ENCODE data around the gene RBM28. TPM values are rescaled to one million over a fixed set of nuclear protein-coding genes. Genes with fewer than 3 reads are reported as not detected.

RBM28 gene
- total RNA-seq, 1 experiment from 2014 or later, result 45.3 TPM

GRCh38 chr7:128387216-128388144, 43.8 kb upstream of the RBM28 start:
- H3K4me1 ChIP-seq (ENCODE audit: insufficient read depth, low read length), result no peaks in the 10 kb centered on the region
- ATAC-seq, result peak; percentile 78
- H3K27ac ChIP-seq (ENCODE audit: low read length), result no peak overlapping the region
- no peak overlapping the region for H3K4me2 ChIP-seq (ENCODE audit: low read length)
- CTCF ChIA-PET, result interaction anchor here (0.6 to 2.4 kb wide), 5 partner anchors 17 to 72 kb away, joined by 3 to 80 read pairs (median 4); no protein-coding TSS in a partner anchor
- intact Hi-C loops (cut with micrococcal nuclease), result loop anchor here (1.0 kb wide), 1 partner anchor 40 kb away; no protein-coding TSS in a partner anchor
- no peak overlapping the region for H3K4me3 ChIP-seq (ENCODE audit: low read length)
- POLR2A ChIA-PET (ENCODE audit: unreplicated experiment), result no interaction called here
- no TSS peak for BruUV-seq (replicated peaks)
- no peaks in the 10 kb centered on the region for H3F3A ChIP-seq (ENCODE audit: low read length, unreplicated experiment)
- no peak overlapping the region for H3K9ac ChIP-seq (ENCODE audit: low read length)
- no peaks in the 10 kb centered on the region for H3K9me2 ChIP-seq (replicated peaks; ENCODE audit: low read length)
- no peaks in the 10 kb centered on the region for H3K36me3 ChIP-seq (ENCODE audit: low read depth, low read length)
- H4K20me1 ChIP-seq (ENCODE audit: low read length), result no peaks in the 10 kb centered on the region
- TF ChIP-seq CTCF (conservative IDR thresholded peaks at IDR 0.05; ENCODE audit: low read depth, low read length) (peak; percentile 86), EZH2phosphoT487 (IDR thresholded peaks at IDR 0.05; ENCODE audit: borderline replicate concordance, low read length) (no peak), EZH2 (IDR thresholded peaks at IDR 0.05; ENCODE audit: low read length, unreplicated experiment) (no peak)
- DNase-seq, result peak; percentile 80
- H3K79me2 ChIP-seq (ENCODE audit: low read length), result no peaks in the 10 kb centered on the region
- H2AFZ ChIP-seq (ENCODE audit: low read length), result no peak overlapping the region
- H3K9me3 ChIP-seq (ENCODE audit: low read length), result no peaks in the 10 kb centered on the region
- H3K27me3 ChIP-seq (ENCODE audit: low read length), result no peaks in the 10 kb centered on the region

- H3K9ac ChIP-seq (ENCODE audit: low read length), result no peak overlapping the region
- H3K36me3 ChIP-seq (ENCODE audit: low read depth, low read length), result no peaks in the 10 kb centered on the region
- TF ChIP-seq EZH2phosphoT487 (IDR thresholded peaks at IDR 0.05; ENCODE audit: borderline replicate concordance, low read length) (no peak), EZH2 (IDR thresholded peaks at IDR 0.05; ENCODE audit: low read length, unreplicated experiment) (no peak), CTCF (conservative IDR thresholded peaks at IDR 0.05; ENCODE audit: low read depth, low read length) (no peak)
- no peak overlapping the region for H3K4me2 ChIP-seq (ENCODE audit: low read length)
- H3K9me2 ChIP-seq (replicated peaks; ENCODE audit: low read length), result no peaks in the 10 kb centered on the region
- ChIA-PET POLR2A (ENCODE audit: unreplicated experiment) (no interaction called here), CTCF (interaction anchor here (1.1 to 2.4 kb wide), 3 partner anchors 18 to 42 kb away, joined by 3 to 80 read pairs (median 4); no protein-coding TSS in a partner anchor)
- no peak overlapping the region for H2AFZ ChIP-seq (ENCODE audit: low read length)
- peaks cover 3% of the 10 kb centered on the region; the same call in 1 of the 2 replicates for H3K4me1 ChIP-seq (ENCODE audit: insufficient read depth, low read length)
- H3K4me3 ChIP-seq (ENCODE audit: low read length), result no peak overlapping the region
- H4K20me1 ChIP-seq (ENCODE audit: low read length), result no peaks in the 10 kb centered on the region
- no peaks in the 10 kb centered on the region for H3K27me3 ChIP-seq (ENCODE audit: low read length)
- no peak overlapping the region for H3K27ac ChIP-seq (ENCODE audit: low read length)
- no peaks in the 10 kb centered on the region for H3F3A ChIP-seq (ENCODE audit: low read length, unreplicated experiment)
- no TSS peak for BruUV-seq (replicated peaks)
- no peak for DNase-seq
- H3K79me2 ChIP-seq (ENCODE audit: low read length), result no peaks in the 10 kb centered on the region
- intact Hi-C loops (cut with micrococcal nuclease), result no loop called here
- H3K9me3 ChIP-seq (ENCODE audit: low read length), result no peaks in the 10 kb centered on the region
- no peak for ATAC-seq
Measured at GRCh38 chr7:128385988-128386925, 42.5 kb upstream of the RBM28 start.

Measured in PC-3 (cell line).